Esophagus (tissue), 2 donors: ENCODE data around the gene ZER1. TPM values are rescaled to one million over a fixed set of nuclear protein-coding genes. Genes with fewer than 3 reads are reported as not detected.

Experiments used
- H3K27ac ChIP-seq, 2 donors: one replicate each; pipeline ENCODE4 v1.5.1; 2013; ENCODE audit warnings: low read depth in 2 of 2, mild to moderate bottlenecking in 2 of 2, inconsistent platforms in 1 of 2, low read length in 1 of 2, moderate library complexity in 1 of 2
- H3K27me3 ChIP-seq, 2 donors: one replicate each; pipeline ENCODE4 v1.6.1; 2013; ENCODE audit warnings: low read length in 2 of 2, control low read depth in 1 of 2, mild to moderate bottlenecking in 1 of 2; ENCODE audit not compliant: insufficient read depth in 2 of 2, control insufficient read depth in 1 of 2
- H3K36me3 ChIP-seq, 2 donors: one replicate each; pipeline ENCODE4 v1.6.1; 2013; ENCODE audit warnings: low read length in 1 of 2; ENCODE audit not compliant: control insufficient read depth in 2 of 2, insufficient read depth in 2 of 2
- H3K4me1 ChIP-seq, 2 donors: one replicate each; pipeline ENCODE4 v1.6.1; 2013; ENCODE audit warnings: low read length in 1 of 2; ENCODE audit not compliant: control insufficient read depth in 2 of 2, insufficient read depth in 2 of 2
- H3K4me3 ChIP-seq, 2 donors: one replicate each; pipeline ENCODE4 v1.5.1; 2013; ENCODE audit warnings: low read length in 2 of 2, mild to moderate bottlenecking in 2 of 2, low read depth in 1 of 2, moderate library complexity in 1 of 2
- H3K9me3 ChIP-seq, 2 donors: one replicate each; pipeline ENCODE4 v1.6.1; 2013; ENCODE audit warnings: mild to moderate bottlenecking in 2 of 2, low read depth in 1 of 2, low read length in 1 of 2, moderate library complexity in 1 of 2; ENCODE audit not compliant: control insufficient read depth in 2 of 2, insufficient read depth in 1 of 2
- WGBS, 2 donors: extraction: QIAGEN DNeasy Blood & Tissue Kit; methylation state at CpG; one replicate each; pipeline ENCODE4 v1.1.7; 2013; 5-methylcytosine and 5-hydroxymethylcytosine counted together
- polyA plus RNA-seq, 2 donors: library from polyadenylated mRNA; stranded (reverse); fragments of 200-250 nt; gene quantifications; one replicate each; pipeline ENCODE4 v1.2.3, GENCODE V29; 2013
- donor health status: healthy with polysubstance abuse.
- donor health status: Bipolar disorder and iron deficiency.

ZER1 gene
- polyA plus RNA-seq, 2 donors: 15.1 to 16.8 TPM

- peak overlapping the region; percentile 97 for H3K27ac ChIP-seq
- H3K4me3 ChIP-seq: peak overlapping the region; percentile 64 to 70
- 4 to 5% methylated on average over 21 of the region's 21 CpGs for WGBS, 2 donors
- no peaks in the 10 kb centered on the region for H3K9me3 ChIP-seq
- H3K27me3 ChIP-seq: no peaks in the 10 kb centered on the region
- no peaks in the 10 kb centered on the region for H3K36me3 ChIP-seq
- H3K4me1 ChIP-seq: peaks cover 2 to 13% of the 10 kb centered on the region in 2 donors
These were observed 88.2 kb downstream of the ZER1 start for GRCh38 chr9:128683340-128684064.

Other genes with a start within 250 kb of the ZER1 start
- gene SPTAN1, start 219.3 kb downstream of the ZER1 start, polyA plus RNA-seq: 100 to 1,000 TPM; 101 to 109 TPM
- 10 to 100 TPM; 45.7 to 48.0 TPM for gene DYNC2I2, start 115.1 kb downstream of the ZER1 start, polyA plus RNA-seq
- gene SET, start 82.7 kb downstream of the ZER1 start, polyA plus RNA-seq: 100 to 1,000 TPM in 1 of 2 donors, 10 to 100 TPM in 1; 66.3 to 126 TPM
- 1 to 10 TPM; 3.5 to 4.3 TPM for gene PKN3, start 69.4 kb downstream of the ZER1 start, polyA plus RNA-seq
- 10 to 100 TPM; 73.2 to 76.0 TPM for gene ZDHHC12, start 47.8 kb downstream of the ZER1 start, polyA plus RNA-seq
- gene TBC1D13, start 15.3 kb upstream of the ZER1 start, polyA plus RNA-seq: 10 to 100 TPM in 1 of 2 donors, 1 to 10 TPM in 1; 9.7 to 10.8 TPM
- gene ENDOG, start 46.6 kb upstream of the ZER1 start, polyA plus RNA-seq: 10 to 100 TPM; 21.0 to 26.2 TPM
- gene SPOUT1, start 57.9 kb upstream of the ZER1 start, polyA plus RNA-seq: 10 to 100 TPM; 23.6 to 26.6 TPM
- gene KYAT1, start 110.0 kb upstream of the ZER1 start, polyA plus RNA-seq: 1 to 10 TPM; 4.0 to 6.7 TPM
- 10 to 100 TPM; 38.5 to 55.6 TPM for gene LRRC8A, start 110.2 kb upstream of the ZER1 start, polyA plus RNA-seq
- gene PHYHD1, start 149.1 kb upstream of the ZER1 start, polyA plus RNA-seq: 10 to 100 TPM; 19.8 to 39.5 TPM
- 10 to 100 TPM in 1 of 2 donors, 1 to 10 TPM in 1; 5.3 to 11.6 TPM for gene DOLK, start 175.7 kb upstream of the ZER1 start, polyA plus RNA-seq
- gene NUP188, start 175.8 kb upstream of the ZER1 start, polyA plus RNA-seq: 10 to 100 TPM; 19.7 to 21.8 TPM